ENCODE results near the gene CD226.
"Not testable (repeated sequence)": the region's sequence is repeated elsewhere in the genome, so short reads cannot be mapped to it uniquely, and the experiment has no call there.

Gene CD226

DNA sequence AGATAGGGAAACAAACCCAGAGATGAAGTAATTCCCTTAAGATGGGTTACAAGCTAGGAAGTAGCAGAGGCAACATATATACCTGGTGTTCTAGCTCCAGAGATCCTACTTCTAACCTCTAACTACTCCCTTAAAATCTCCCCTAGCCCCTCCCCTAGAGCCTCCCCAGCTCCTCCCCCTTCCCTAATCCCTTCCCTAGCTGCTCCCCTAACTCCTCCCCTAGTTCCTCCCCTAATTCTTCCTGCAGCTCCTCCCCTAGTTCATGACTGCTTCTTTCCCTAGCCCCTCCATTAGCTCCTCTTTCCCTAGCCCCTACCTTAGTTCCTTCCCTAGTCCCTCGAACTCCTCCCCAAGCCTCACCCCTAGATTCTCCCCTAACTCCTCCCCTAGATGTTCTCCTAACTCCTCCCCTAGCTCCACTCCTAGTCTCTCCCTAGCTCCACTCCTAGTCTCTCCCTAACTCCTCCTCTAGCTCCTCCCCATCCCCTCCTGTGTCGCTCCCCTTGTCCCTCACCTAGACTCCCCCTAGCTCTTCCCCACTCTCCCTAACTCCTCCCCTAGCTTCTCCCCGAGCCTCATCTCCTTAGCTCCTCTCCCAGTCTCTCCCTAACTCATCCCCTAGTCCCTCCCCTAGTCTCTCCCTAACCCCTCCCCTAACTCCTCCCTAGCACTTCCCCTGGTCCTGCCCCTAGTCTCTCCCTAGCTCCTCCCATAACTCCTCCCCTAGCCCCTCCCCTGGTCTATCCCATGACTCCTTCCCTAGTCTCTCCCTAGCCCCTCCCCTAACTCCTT, 108.9 kb downstream of the CD226 start:
- ATAC-seq: peak; percentile 62
- TF ChIP-seq SNAI2 (CRISPR knock-in tag; IDR thresholded peaks at IDR 0.05) (no peak), ESRRG (CRISPR knock-in tag; IDR thresholded peaks at IDR 0.05) (no peak)

DNA sequence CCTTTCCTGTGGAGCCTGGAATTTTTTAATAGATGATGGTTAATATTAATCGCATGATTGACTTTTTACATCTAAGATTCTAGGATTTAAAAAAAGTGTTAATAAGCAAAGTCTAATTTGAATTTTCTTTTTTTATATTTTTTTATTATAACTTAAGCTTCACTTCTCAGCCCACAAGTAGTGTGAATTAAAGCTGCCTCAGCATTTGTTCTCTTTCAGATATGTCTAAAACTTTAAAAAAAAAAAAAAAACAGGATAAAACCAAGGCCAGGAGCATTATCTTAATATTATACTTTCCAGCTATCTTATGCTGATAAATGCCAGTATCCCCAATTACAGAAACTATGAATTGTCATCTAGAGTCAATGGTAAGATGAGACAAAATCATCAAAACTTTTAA, 109.7 kb downstream of the CD226 start:
- TF ChIP-seq PPARA (CRISPR knock-in tag; IDR thresholded peaks at IDR 0.05; ENCODE audit: borderline replicate concordance) (no peak), ARNTL (CRISPR knock-in tag; IDR thresholded peaks at IDR 0.05; ENCODE audit: borderline replicate concordance, low read depth) (no peak), GLIS3 (CRISPR knock-in tag; IDR thresholded peaks at IDR 0.05) (no peak), TCF4 (CRISPR knock-in tag; IDR thresholded peaks at IDR 0.05; ENCODE audit: borderline replicate concordance) (no peak), ZC3H10 (CRISPR knock-in tag; IDR thresholded peaks at IDR 0.05) (no peak), TOX (CRISPR knock-in tag; IDR thresholded peaks at IDR 0.05; ENCODE audit: borderline replicate concordance) (no peak)
- no peak for ATAC-seq

DNA sequence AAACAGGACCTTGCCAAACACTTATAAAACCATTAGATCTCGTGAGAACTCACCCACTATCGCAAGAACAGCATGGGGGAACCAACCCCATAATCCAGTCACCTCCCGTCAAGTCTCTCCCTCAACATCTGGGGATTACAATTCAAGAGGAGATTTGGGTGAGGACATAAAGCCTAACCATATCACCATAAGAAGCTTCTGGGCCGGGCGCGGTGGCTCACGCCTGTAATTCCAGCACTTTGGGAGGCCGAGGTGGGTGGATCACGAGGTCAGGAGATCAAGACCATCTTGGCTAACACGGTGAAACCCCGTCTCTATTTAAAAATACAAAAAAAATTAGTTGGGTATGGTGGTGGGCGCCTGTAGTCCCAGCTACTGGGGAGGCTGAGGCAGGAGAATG, 112.7 kb downstream of the CD226 start:
- ATAC-seq: not testable (repeated sequence)

DNA sequence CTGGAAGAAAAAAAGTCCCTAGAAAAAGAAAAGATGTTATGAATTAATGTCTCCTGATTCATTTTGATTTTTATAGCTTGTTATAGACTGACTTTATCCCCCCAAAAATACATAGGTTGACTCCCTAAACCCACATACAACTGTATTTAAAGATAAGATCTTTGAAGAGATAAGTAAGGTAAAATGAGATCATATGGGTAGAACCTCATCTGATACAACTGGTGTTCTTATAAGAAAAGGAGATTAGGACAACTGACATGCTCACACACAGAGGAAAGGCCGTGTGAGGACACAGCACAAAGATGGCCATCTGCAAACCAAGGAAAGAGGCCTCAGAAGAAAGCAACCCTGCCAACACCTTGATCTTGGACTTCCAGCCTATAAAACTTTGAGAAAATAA, 117.5 kb downstream of the CD226 start:
- no peak for ATAC-seq
- TF ChIP-seq ZC3H10 (CRISPR knock-in tag; IDR thresholded peaks at IDR 0.05): no peak
- TF ChIP-seq, protein P1, sequence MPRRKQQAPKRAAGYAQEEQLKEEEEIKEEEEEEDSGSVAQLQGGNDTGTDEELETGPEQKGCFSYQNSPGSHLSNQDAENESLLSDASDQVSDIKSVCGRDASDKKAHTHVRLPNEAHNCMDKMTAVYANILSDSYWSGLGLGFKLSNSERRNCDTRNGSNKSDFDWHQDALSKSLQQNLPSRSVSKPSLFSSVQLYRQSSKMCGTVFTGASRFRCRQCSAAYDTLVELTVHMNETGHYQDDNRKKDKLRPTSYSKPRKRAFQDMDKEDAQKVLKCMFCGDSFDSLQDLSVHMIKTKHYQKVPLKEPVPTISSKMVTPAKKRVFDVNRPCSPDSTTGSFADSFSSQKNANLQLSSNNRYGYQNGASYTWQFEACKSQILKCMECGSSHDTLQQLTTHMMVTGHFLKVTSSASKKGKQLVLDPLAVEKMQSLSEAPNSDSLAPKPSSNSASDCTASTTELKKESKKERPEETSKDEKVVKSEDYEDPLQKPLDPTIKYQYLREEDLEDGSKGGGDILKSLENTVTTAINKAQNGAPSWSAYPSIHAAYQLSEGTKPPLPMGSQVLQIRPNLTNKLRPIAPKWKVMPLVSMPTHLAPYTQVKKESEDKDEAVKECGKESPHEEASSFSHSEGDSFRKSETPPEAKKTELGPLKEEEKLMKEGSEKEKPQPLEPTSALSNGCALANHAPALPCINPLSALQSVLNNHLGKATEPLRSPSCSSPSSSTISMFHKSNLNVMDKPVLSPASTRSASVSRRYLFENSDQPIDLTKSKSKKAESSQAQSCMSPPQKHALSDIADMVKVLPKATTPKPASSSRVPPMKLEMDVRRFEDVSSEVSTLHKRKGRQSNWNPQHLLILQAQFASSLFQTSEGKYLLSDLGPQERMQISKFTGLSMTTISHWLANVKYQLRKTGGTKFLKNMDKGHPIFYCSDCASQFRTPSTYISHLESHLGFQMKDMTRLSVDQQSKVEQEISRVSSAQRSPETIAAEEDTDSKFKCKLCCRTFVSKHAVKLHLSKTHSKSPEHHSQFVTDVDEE (CRISPR knock-in tag; IDR thresholded peaks at IDR 0.05): no peak
- no peak for TF ChIP-seq ZFP30 (CRISPR knock-in tag; IDR thresholded peaks at IDR 0.05)
- TF ChIP-seq, protein P2, sequence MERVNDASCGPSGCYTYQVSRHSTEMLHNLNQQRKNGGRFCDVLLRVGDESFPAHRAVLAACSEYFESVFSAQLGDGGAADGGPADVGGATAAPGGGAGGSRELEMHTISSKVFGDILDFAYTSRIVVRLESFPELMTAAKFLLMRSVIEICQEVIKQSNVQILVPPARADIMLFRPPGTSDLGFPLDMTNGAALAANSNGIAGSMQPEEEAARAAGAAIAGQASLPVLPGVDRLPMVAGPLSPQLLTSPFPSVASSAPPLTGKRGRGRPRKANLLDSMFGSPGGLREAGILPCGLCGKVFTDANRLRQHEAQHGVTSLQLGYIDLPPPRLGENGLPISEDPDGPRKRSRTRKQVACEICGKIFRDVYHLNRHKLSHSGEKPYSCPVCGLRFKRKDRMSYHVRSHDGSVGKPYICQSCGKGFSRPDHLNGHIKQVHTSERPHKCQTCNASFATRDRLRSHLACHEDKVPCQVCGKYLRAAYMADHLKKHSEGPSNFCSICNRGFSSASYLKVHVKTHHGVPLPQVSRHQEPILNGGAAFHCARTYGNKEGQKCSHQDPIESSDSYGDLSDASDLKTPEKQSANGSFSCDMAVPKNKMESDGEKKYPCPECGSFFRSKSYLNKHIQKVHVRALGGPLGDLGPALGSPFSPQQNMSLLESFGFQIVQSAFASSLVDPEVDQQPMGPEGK (CRISPR knock-in tag; IDR thresholded peaks at IDR 0.05; ENCODE audit: borderline replicate concordance): no peak
- no peak for TF ChIP-seq BACH2 (CRISPR knock-in tag; IDR thresholded peaks at IDR 0.05; ENCODE audit: borderline replicate concordance)
- no peak for TF ChIP-seq ARNTL (CRISPR knock-in tag; IDR thresholded peaks at IDR 0.05; ENCODE audit: borderline replicate concordance, low read depth)
- TF ChIP-seq, protein P3, sequence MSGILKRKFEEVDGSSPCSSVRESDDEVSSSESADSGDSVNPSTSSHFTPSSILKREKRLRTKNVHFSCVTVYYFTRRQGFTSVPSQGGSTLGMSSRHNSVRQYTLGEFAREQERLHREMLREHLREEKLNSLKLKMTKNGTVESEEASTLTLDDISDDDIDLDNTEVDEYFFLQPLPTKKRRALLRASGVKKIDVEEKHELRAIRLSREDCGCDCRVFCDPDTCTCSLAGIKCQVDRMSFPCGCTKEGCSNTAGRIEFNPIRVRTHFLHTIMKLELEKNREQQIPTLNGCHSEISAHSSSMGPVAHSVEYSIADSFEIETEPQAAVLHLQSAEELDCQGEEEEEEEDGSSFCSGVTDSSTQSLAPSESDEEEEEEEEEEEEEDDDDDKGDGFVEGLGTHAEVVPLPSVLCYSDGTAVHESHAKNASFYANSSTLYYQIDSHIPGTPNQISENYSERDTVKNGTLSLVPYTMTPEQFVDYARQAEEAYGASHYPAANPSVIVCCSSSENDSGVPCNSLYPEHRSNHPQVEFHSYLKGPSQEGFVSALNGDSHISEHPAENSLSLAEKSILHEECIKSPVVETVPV (CRISPR knock-in tag; IDR thresholded peaks at IDR 0.05): no peak
- no peak for TF ChIP-seq CSDC2 (CRISPR knock-in tag; IDR thresholded peaks at IDR 0.05)
- TF ChIP-seq, protein P4, sequence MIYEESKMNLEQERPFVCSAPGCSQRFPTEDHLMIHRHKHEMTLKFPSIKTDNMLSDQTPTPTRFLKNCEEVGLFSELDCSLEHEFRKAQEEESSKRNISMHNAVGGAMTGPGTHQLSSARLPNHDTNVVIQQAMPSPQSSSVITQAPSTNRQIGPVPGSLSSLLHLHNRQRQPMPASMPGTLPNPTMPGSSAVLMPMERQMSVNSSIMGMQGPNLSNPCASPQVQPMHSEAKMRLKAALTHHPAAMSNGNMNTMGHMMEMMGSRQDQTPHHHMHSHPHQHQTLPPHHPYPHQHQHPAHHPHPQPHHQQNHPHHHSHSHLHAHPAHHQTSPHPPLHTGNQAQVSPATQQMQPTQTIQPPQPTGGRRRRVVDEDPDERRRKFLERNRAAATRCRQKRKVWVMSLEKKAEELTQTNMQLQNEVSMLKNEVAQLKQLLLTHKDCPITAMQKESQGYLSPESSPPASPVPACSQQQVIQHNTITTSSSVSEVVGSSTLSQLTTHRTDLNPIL (CRISPR knock-in tag; IDR thresholded peaks at IDR 0.05; ENCODE audit: low read depth): no peak
- no peak for TF ChIP-seq ZNF70 (CRISPR knock-in tag; IDR thresholded peaks at IDR 0.05)
- no peak for TF ChIP-seq GLIS3 (CRISPR knock-in tag; IDR thresholded peaks at IDR 0.05)
- TF ChIP-seq PPARA (CRISPR knock-in tag; IDR thresholded peaks at IDR 0.05; ENCODE audit: borderline replicate concordance): no peak

DNA sequence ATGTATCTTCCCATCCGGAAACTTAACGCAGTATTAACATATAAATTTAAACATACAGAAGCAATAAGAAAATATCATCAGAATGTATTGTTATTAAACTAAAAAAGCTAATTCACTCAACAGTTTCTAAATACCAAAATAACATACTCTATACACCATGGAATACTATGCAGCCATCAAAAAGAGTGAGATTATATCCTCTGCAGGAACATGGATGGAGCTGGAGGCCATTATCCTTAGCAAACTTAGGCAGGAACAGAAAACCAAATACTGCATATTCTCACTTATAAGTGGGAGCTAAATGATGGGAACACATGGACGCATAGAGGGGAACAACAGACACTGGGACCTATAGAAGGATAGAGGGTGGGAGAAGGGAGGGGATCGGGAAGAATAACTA, 127.1 kb downstream of the CD226 start:
- ATAC-seq: no peak
- no peak for TF ChIP-seq CSDC2 (CRISPR knock-in tag; IDR thresholded peaks at IDR 0.05)

DNA sequence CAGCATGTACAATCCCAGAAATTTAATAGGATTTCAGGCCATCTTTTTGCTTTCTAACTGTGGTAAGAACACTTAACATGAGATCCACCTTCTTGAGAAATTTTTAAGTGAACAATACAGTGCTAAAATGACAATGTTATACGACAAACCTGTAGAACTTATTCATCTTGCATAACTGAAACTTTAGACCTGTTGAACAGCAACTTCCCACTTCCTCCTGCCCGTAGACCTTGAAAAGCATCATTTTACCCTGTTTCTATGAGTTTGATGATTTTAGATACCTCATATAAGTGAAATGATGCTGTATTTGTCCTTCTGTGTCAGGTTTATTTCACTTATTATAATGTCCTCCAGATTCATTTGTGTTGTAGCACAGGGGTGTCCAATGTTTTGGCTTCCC, 128.2 kb downstream of the CD226 start:
- ATAC-seq: no peak
- TF ChIP-seq ZNF8 (CRISPR knock-in tag; IDR thresholded peaks at IDR 0.05) (no peak), GLIS3 (CRISPR knock-in tag; IDR thresholded peaks at IDR 0.05) (no peak), ARNTL (CRISPR knock-in tag; IDR thresholded peaks at IDR 0.05; ENCODE audit: borderline replicate concordance, low read depth) (no peak), ZFP30 (CRISPR knock-in tag; IDR thresholded peaks at IDR 0.05) (no peak), RARB (CRISPR knock-in tag; IDR thresholded peaks at IDR 0.05) (no peak), PPARA (CRISPR knock-in tag; IDR thresholded peaks at IDR 0.05; ENCODE audit: borderline replicate concordance) (no peak), BACH2 (CRISPR knock-in tag; IDR thresholded peaks at IDR 0.05; ENCODE audit: borderline replicate concordance) (no peak), OSR1 (CRISPR knock-in tag; IDR thresholded peaks at IDR 0.05) (no peak), ZNF565 (CRISPR knock-in tag; conservative IDR thresholded peaks at IDR 0.05; ENCODE audit: low read depth) (no peak), CSDC2 (CRISPR knock-in tag; IDR thresholded peaks at IDR 0.05) (no peak), ZFP3 (CRISPR knock-in tag; IDR thresholded peaks at IDR 0.05) (no peak), ISL1 (CRISPR knock-in tag; IDR thresholded peaks at IDR 0.05) (no peak), ESRRG (CRISPR knock-in tag; IDR thresholded peaks at IDR 0.05) (no peak), TOX (CRISPR knock-in tag; IDR thresholded peaks at IDR 0.05; ENCODE audit: borderline replicate concordance) (no peak)
- TF ChIP-seq, protein P4 (CRISPR knock-in tag; IDR thresholded peaks at IDR 0.05; ENCODE audit: low read depth): no peak
